PC-9 (cell line): ENCODE measurements around the gene LSM3.

ENCODE experiments used
- CTCF ChIP-seq: fragments of 200-600 bp; sonication (generic); conservative IDR thresholded peaks from 2 replicates; pipeline ENCODE4 v1.6.1; 2017; ENCODE audit warnings: mixed run types, antibody characterized with exemption, mild to moderate bottlenecking, moderate library complexity
- EZH2 ChIP-seq: fragments of 200-600 bp; sonication (generic); IDR thresholded peaks from 2 replicates; pipeline ENCODE4 v1.8.0; 2017; ENCODE audit warnings: antibody characterized with exemption, low read depth

- TF ChIP-seq CTCF (no peak), EZH2 (no peak)
These were observed 41.2 kb upstream of the LSM3 start for GRCh38 chr3:14137445-14137844.
